ENCODE data around the gene DPF1.

The DPF1 gene

GRCh38 chr19:38224014-38224862 lies at the start of gene DPF1 (continued):
- TF ChIP-seq ZNF518A (tag by site-specific recombination; conservative IDR thresholded peaks at IDR 0.05; ENCODE audit: low read depth) = no peak
- TF ChIP-seq PATZ1 (tag by site-specific recombination; IDR thresholded peaks at IDR 0.05) = peak; percentile 100
- TF ChIP-seq ZNF776 (tag by site-specific recombination; IDR thresholded peaks at IDR 0.05; ENCODE audit: borderline replicate concordance) = no peak
- TF ChIP-seq RBAK (tag by site-specific recombination; IDR thresholded peaks at IDR 0.05) = peak; percentile 66; the same call in 1 of the 2 replicates
- peak; percentile 91; the same call in 1 of the 2 replicates for TF ChIP-seq ZNF148 (tag by site-specific recombination; IDR thresholded peaks at IDR 0.05; ENCODE audit: borderline replicate concordance)
- TF ChIP-seq MEIS1 (CRISPR knock-in tag; IDR thresholded peaks at IDR 0.05; ENCODE audit: borderline replicate concordance) = no peak
- peak; percentile 100 for TF ChIP-seq ZNF785 (tag by site-specific recombination; IDR thresholded peaks at IDR 0.05)
- TF ChIP-seq ZNF112 (tag by site-specific recombination; IDR thresholded peaks at IDR 0.05) = no peak
- no peak for TF ChIP-seq ZNF571 (tag by site-specific recombination; IDR thresholded peaks at IDR 0.05)
- TF ChIP-seq ZNF560 (tag by site-specific recombination; IDR thresholded peaks at IDR 0.05; ENCODE audit: borderline replicate concordance) = no peak
- TF ChIP-seq ZNF221 (tag by site-specific recombination; IDR thresholded peaks at IDR 0.05; ENCODE audit: borderline replicate concordance) = no peak
- TF ChIP-seq HOXC10 (CRISPR knock-in tag; IDR thresholded peaks at IDR 0.05) = no peak
- peak; percentile 69; the same call in 1 of the 2 replicates for TF ChIP-seq AEBP2 (tag by site-specific recombination; IDR thresholded peaks at IDR 0.05; ENCODE audit: borderline replicate concordance)
- TF ChIP-seq ZNF580 (tag by site-specific recombination; IDR thresholded peaks at IDR 0.05) = peak; percentile 79
- TF ChIP-seq ZFP41 (tag by site-specific recombination; IDR thresholded peaks at IDR 0.05; ENCODE audit: borderline replicate concordance) = no peak
- peak; percentile 28; the same call in 1 of the 2 replicates for TF ChIP-seq REST (tag by site-specific recombination; IDR thresholded peaks at IDR 0.05)
- TF ChIP-seq YY2 (tag by site-specific recombination; IDR thresholded peaks at IDR 0.05) = peak; percentile 85
- peak; percentile 100 for TF ChIP-seq ZFHX2 (tag by site-specific recombination; conservative IDR thresholded peaks at IDR 0.05)
- TF ChIP-seq PRDM6 (tag by site-specific recombination; IDR thresholded peaks at IDR 0.05) = no peak
- TF ChIP-seq MZF1 (tag by site-specific recombination; IDR thresholded peaks at IDR 0.05; ENCODE audit: borderline replicate concordance) = no peak; the same call in 1 of the 2 replicates
- peak; percentile 95 for TF ChIP-seq KLF8 (tag by site-specific recombination; IDR thresholded peaks at IDR 0.05)

Data from HEK293 (cell line).